Activated CD8-positive, alpha-beta memory T cell treated with anti-CD3 and anti-CD28 coated beads for 1 hour (primary cell): ENCODE results near the gene CCDC12.
"Not testable (repeated sequence)": the region's sequence is repeated elsewhere in the genome, so short reads cannot be mapped to it uniquely, and the experiment has no call there.

ENCODE experiments used
- DNase-seq, 2 donors: peaks; one replicate each; pipeline ENCODE4 v3.0.0-alpha.2; 2020; ENCODE audit warnings: low read depth in 1 of 2; ENCODE audit errors: extremely low read depth in 1 of 2

CCDC12 gene

GRCh38 chr3:46926039-46926438 is 50.5 kb downstream of the CCDC12 start:
- DNase-seq = no peak

DNA sequence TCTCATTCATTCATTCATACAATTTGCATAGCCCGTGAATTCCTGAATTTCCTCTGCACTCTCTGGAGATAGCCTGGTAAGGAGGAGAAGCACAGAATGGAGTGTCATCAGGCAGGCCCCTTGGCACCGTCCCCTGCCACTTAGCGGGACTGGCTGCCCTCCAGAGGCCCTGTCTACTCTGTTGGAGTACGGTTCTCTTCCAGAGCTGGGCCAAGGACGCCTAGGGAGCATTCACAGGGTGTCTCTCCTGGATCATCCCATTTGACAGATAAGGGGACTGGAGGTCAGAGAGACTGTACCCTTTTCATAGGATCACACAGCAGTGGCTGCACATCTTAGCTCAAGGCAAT is 51.0 kb downstream of the CCDC12 start:
- no peak for DNase-seq

GRCh38 chr3:46924921-46925584 is 51.5 kb downstream of the CCDC12 start:
- DNase-seq = no peak

DNA sequence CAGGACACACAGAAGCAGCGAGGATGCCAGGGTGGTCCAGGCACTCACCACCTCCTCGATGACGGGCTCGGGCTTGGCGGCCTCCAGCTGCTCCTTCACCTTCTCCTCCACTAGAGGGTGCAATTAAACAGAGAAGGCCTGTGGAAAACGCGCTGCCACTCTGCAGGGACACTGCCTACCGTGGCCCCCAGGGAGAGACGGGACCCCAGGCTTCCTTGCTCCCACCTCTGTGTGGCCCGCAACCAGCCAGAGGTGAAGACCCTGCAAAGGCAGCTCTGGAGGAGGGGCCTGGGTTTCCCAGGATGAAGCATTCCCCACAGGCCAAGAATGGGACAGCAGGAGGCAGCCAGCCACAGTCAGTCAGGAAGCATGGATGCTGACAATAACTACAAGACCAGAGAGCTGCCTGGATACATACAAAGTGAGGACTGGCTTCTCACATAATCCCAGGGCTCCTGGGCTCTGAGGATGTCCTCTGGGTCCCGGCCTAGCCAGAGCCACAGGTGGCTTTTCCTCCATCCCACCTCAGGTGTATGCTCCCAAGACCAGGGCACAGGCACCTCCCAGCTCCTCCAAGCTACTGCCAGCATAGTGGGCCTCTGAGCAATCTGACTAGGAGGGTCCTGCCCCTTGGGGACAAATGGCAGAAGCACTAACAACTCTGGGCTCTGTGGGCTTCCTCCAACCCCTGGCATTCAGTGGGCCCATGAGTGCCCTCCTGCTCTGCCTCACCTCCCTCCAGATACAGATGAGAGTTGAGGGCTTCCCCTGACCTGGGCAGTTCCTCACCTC is 52.8 kb downstream of the CCDC12 start:
- DNase-seq = peak in 1 of 2 donors; percentile 21

GRCh38 chr3:46922871-46923558 is 53.5 kb downstream of the CCDC12 start:
- no peak for DNase-seq

DNA sequence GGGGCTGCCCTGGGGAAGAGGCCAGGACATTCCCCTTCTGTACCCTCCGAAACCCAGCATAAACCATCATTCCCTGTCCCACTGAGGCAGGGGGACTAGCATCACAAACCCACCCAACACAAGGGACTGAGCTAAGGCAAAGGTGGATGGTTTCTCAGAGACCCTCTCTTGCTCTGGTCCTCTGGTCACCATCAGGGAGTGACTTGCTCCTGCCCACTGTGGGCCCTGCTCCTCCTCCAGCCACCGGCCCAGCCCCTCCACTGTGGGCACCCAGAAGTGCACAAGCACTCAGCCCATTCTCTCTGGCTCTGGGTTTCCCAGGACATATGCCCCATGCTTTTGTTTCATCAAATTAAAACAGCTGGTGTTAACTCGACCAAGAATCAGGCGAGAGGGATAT is 54.1 kb downstream of the CCDC12 start:
- no peak for DNase-seq

GRCh38 chr3:46921871-46922271 is 54.7 kb downstream of the CCDC12 start:
- no peak for DNase-seq

GRCh38 chr3:46921041-46921440 is 55.5 kb downstream of the CCDC12 start:
- no peak for DNase-seq

DNA sequence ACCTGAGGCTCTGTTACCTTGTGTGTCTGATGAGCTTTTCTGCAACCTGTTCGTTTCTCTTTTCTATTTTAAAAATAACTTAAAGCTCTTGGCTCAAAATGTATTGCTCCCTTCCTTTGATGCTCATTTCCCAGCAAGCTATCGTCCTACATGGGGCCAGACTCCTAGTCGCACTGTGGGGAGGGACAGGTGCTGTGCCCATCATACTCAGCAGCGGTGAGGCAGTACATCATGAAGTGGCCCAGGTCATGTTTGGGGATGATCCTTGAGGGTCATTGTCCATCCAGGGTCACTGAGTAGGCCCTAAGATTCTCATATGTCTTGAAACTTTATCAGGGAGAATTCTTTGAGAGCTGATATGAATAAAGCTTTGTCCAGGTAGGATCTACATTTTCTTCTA is 57.9 kb downstream of the CCDC12 start:
- DNase-seq = no peak

DNA sequence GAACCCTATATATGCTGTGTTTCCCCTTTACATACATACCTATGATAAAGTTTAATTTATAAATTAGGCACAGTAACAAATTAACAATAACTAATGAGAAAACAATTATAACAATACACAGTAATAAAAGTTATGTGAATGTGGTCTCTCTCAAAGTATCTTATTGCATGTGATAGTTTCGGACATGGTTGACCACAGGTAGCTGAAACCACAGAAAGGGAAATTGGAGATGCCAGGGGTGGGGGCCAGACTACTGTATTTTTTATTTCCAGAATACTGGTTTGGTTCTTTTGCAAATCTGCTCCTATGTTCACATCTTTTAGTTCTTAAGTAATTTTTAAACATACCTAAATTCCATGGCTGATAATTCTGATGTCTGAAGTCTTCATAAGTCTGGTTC is 58.3 kb downstream of the CCDC12 start:
- DNase-seq = no peak

DNA sequence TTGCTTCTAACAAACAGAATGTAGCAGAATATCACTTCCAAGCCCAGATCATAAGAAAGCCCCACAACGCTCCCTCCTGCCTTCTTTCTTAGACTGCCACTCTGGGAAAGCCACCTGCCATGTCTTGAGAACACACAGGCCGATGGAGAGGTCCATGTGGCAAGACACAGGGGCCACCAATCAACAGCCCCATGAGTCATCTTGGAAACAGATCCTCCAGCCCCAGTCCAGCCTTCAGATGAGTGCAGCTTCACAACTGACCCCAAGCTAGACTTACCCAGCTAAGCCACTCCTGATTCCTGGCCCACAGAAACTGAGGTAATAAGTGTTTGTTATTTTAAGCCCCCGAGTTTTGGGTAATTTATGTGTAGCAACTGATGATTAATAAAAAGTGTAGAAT is 59.3 kb downstream of the CCDC12 start:
- DNase-seq = no peak

DNA sequence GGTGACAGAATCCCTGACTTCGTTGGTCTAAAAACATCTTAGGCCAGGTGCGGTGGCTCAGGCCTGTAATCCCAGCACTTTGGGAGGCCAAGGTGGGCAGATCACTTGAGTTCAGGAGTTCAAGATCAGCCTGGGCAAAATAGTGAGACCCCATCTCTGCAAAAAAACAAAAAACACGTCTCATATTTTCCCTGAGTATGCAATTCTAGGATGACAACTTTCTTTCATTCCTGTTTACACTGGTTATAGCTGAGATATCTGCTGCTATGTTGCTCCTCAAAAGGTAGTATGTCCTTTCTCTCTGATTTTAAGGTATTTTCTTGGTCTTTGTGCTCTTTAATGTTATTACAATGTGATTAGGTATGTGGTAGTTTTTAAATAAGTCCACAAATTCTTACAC is 59.7 kb downstream of the CCDC12 start:
- no peak for DNase-seq

DNA sequence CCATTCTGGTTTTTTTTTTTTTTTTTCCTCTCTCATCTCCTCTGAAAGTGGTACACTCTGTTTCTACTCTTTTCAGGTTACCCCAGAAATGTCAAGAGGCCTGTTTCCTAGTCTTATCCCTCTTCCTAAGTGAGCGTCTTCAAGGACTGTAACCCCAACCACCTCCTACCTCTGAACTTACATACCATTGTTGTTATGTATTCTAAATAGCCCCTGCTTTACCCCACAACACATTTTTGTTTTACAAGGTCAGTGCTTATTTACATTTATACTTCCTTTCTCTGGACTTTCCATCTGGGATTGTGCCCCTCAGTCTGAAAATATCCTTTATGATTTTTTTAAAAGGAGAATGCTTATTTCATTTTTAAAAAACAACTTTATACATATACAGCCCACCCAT is 60.3 kb downstream of the CCDC12 start:
- no peak for DNase-seq

- DNase-seq = no peak
Observed at GRCh38 chr3:46915297-46915822, 61.2 kb downstream of the CCDC12 start.

- DNase-seq = no peak
Observed at GRCh38 chr3:46914849-46915248, 61.7 kb downstream of the CCDC12 start.

- no peak for DNase-seq
Observed at GRCh38 chr3:46913644-46914043, 62.9 kb downstream of the CCDC12 start.

DNA sequence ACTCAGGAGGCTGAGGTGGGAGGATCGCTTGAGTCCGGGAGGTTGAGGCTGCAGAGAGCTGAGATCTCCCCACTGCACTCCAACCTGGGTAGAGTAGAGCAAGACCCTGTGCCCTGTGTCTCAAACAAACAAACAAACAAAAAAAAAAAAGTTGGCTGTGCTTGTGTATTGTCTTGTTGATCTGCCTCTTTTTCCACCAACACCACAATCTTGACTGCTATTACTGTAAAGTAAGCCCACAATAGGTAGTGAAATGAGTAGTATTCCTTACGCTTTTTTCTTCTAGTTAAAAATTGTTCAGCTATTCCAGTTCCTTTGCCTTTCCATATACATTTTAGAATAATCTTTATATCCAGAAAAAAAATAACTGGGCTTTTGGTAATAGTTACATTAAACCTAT is 63.6 kb downstream of the CCDC12 start:
- DNase-seq = no peak

DNA sequence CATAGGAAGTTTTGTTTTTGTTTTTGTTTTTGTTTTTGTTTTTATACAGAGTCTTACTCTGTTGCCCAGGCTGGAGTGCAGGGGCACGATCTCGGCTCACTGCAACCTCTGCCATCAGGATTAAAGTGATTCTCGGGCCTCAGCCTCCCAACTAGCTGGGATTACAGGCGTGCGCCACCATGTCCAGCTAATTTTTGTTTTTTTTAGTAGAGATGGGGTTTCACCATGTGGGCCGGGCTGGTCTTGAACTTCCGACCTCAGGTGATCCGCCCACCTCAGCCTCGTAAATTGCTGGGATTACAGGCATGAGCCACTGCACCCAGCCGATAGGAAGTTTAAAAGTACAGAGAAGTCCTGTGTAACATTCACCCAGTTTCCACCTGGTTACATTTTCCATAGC is 65.6 kb downstream of the CCDC12 start:
- not testable (repeated sequence) for DNase-seq

GRCh38 chr3:46910166-46910760 is 66.3 kb downstream of the CCDC12 start:
- no peak for DNase-seq

- peak; percentile 54 to 66 for DNase-seq
Observed at GRCh38 chr3:46909535-46910161, 66.9 kb downstream of the CCDC12 start.

- no peak for DNase-seq
Observed at GRCh38 chr3:46908986-46909534, 67.5 kb downstream of the CCDC12 start.
